Epidermal melanocyte (primary cell): Measurements from ENCODE around the gene INSRR.
A peak's percentile ranks its signal among the peaks of the same experiment; 100 is the strongest.

Source experiments
- DNase-seq: peaks from one replicate; pipeline ENCODE4 v3.0.0; 2011; ENCODE audit warnings: low spot score; ENCODE audit not compliant: insufficient read length

The INSRR gene

DNA sequence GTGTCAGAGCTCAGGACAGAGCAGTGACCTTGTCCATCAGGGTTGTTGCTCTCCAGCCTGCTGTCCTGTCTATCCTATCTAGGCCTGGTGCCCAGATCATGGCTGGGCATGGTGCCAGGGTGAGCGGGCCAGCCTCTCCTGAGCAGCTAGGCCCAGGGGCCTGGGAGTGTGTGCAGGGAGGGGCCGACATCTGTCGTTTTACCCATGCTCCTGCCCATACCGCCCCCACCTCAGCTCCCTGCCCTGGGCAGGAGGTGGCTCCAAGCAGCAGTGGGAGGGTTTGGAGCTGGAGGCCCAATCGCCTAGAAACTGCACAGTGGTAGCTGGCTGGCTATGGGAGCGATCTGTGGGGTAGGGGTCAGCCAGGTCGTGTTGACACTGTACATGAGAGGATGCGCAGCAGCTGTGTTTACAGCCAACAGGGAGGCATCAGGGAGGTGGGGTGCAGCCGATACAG, 6.5 kb downstream of the INSRR start:
- no peak for DNase-seq

DNA sequence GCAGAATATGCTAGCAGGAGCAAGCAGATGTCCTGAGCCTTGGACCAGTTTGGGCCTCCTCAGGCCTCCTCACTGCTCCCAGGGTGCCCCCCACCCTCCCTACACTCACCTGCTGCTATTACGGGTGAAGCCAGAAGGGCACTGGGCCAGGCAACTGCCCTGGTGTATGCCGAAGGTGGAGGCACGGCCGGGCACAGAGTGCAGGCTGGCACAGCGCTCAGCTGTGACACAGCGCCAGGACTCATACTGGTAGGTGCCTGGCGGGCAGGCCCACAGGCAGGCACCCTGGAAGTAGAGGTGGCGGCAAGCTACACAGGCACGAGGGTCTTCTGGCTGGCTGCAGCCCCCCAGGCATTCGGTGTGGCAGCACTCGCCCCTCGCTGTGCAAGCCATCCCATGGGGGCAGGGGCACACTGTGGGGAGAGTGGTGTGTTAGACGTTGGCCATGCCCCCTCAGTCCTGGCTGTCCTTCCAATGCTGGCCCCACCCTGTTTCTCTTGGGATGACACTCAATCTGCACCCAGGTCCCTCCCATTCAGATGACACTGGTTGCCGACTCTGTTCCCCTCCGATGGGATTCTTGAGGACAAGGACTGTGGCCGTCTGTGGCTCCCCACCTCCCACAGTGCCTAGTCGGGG, 7.0 kb downstream of the INSRR start:
- no peak for DNase-seq

DNA sequence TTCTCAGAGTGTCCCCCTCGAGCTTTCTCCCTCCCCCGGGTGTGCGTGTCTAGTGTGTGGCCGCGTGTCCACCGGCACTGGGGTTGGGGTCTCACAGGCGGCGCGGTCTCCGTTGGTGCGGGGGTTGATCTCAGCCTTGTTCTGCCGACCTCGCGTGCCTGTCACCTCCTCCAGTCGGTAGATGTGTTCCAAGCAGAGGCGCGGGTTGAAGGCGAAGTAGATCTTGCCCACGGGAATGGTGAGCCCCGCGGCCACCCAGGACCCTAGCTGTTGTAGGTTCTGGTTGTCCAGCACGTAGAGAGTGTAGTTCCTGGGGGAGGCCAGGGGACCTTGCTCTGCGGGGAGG, 9.8 kb downstream of the INSRR start:
- DNase-seq: no peak

DNA sequence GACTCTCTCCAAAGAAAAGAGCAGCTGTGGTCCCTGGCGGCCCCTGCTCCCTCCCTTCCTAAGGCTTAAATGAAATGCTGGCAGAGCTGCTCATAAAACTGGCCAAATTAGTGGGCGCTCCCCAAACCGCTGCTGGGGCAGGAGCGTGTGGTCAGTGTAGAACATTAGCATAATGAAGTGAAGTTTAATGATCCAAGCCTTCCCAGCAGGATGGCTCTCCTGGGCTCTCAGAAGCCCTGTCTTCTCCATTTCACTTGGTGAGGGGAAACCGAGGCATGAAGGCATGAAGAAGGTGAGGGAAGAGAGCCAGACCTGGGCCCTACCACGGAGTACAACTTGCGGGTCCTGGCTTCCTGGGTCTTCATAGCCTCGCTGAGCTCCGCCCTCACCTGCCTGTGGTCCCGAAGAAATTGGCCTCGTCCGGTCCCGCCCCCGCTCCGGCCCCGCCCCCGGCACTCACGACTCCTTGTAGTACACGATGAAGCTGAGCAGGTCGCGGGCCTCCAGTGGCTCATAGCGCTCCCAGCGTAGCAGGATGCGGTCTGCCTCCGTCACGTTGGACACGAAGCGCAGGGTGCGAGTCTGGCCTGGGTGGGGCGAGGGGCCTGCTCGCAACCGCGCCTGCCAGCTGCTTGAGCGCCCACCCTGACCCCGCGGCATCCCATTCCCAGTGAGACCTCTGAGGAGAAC, 10.3 kb downstream of the INSRR start:
- DNase-seq: no peak

DNA sequence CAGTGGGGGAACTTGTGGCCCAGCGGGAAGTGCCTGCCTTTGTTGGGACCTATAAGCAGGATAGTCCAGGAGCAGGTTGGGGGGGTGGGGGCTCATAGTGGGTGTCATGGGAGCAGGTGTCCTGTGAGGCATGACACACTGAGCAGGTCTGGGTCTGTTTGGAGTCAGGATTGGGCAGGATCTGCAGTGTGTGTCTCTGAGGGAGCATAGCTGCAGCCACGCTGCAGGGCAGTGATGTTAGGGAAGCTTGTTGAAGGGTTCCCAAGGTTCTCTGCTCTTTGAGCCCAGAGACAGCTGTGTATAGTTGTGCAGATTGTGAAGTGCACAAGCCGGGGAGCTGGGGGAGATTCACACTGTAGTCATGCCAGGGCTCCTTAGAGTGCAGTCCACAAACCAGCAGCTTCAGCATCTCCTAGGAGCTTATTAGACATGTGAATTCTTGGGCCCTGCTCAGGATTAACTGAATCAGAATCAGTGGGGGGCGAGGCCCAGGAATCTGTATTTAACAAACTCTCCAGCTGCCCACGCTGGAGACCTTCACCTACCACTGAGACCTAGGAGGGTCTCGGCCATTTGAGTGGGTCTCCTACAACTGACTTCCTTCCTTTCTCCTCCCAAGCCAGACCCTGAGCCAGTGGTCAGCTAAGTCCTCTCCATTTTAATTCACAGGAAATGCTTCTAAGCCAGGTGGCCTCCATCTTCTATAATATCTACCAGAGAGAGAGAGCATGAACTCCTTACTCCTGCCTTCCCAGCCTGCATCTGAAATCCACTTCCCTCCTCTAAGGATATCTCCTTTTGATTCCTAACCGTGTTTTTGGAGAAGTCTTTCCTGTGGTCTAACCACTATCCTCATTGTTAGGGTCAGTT, 11.1 kb downstream of the INSRR start:
- DNase-seq: no peak

DNA sequence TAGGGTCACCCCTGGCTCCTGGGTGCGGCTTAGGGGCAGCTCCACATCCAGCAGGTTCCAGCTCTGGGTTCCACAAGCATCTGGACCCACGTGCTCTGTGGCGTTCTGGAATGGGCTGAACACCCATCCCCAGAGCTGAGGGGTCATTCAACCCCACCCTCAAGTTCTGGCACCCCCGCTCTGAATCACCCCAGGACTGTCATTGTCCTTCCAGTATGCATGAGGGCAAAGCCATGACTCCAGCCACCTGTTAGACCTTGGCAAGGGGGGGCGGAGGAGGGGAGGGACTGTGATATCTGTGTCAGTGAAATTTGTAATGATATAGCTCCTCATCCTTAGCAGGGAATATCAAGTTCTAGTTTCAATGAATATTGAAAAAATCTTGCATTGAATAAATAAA, 12.3 kb downstream of the INSRR start:
- no peak for DNase-seq

DNA sequence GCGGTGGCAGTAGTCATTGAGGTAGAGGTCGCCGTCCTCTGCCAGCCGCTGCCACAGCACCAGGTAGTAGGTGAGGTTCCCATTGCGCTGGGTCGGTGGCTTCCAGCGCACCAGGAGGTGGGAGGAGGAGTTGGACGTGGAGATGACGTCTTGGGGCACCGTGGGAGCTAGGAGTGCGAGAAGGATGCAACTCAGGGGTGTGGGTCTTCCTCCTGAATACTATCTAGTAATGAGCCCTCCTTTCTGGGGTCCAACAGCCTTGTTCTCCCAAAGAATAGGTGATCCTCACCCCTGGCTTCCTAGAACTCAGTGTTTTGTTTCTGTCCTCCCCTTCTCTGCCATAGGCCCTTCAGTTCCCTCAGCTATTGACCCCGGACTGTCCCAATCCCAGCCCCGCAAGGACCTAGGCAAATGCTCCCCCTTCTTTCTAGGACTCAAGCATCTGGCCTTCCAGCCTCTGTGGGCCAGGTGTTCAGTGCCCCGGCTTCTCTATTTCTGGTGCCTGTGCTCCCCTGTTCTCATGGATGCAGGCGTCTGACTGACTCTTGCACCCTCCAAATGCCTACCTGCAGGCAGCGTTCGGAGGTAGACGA, 12.9 kb downstream of the INSRR start:
- no peak for DNase-seq

DNA sequence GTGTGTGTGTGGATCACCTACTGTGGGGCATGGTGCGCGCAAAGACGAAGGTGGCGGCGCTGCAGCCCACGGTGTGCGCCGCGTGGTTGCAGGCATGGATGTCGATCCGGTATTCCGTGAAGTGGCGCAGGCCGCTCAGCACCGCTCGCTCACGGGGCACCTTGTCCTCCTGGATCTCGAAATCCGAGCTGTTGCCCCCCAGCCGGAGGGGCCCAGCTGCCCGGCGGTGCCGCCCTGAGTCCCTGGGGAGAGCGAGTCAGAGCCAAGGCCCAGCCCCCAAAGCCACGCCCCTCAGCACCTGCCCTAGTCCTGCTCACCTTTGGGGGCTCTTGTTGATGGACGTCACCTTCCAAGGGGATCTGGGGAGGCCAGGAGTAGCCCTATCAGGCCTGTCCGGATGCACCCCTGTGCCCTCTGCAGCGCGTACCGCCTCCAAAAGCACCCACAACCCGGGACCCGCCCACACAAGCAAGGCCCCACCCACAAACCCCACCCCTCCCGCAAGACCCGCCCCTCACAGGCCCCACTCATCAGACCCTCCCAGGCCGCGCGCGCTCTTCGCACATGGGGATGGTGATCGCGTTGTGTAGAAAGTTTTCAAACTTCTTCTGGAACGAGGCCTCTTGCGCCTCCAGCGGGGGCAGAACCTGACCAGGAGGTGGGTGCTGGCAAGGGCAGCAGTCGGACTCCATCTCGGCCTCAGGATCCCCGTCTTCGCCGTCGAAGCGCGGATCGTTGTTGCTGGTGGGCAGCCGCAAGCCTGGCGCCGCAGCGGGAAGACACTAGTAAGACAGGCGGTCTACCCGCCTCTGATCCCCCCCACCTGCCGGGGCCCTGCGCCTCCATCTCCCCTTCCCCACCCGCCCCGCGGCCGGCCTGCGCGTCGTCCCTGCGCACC, 13.6 kb downstream of the INSRR start:
- DNase-seq: no peak

DNA sequence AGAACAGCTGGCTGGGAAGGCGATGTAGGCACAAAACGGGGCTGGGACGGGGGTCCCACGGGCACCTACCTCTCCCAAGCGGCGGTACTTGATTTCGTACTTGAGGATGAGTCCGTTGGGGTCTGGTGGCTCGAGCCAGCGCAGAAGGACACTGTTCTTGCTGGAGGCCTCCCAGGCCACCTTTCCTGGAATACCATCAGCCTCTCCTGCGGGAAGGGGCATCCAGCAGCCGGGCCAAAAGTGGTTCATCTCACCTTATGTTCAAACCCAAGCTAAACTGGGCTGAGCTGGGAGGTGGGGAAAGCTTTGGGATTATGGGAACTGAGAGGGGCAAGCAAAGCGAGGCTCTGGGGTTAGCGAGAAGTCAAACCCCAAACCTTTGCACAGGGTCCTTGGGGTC, 14.3 kb downstream of the INSRR start:
- DNase-seq: no peak

DNA sequence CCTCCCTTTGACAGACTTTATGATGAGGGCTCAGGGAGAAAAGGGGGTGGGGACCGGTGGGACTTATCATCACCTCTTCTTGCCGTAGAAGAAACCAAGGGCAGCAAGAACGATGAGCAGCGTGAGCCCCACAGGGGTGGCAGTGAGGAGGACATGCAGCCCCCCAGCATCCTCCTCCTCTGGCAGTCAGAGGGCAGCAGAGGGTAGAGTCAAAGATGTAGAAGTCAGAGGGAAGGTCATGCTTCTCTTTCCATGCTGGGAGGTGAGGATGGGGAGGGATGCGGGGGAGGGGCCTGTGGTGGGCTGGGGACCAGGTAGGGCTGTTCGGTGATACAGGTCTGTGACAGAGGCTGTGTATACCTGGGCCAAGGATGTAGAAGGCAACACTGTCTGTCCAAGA, 14.8 kb downstream of the INSRR start:
- no peak for DNase-seq

DNA sequence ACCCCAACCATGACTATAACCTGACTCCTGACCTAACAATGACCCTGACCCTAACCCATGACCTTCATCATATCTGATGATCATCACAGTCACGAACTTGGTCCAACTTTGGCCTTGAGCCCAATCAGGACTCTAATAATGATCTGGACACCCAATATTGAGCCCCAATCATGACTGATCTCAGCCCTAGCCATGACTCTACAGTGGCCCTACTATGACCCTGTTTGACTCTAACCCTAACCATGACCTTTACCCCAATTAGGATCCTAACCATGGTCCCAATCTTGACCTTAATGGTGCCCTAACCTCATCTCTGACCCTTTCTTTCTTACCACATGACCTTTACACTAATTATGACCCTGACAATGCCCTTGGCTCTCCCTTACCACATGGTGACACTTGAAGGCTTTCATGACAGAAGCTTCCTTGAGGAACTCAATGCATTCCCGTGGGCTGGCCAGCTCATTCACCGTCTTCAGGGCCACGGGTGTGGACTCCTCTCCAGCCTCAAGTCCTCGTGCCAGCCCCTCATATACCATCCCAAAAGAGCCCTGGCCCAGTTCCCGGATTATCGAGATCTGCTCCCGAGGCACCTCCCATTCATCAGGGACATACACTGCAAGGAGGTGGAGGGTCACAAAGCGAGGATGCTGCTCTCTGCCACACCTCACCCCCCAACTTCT, 16.2 kb downstream of the INSRR start:
- no peak for DNase-seq

DNA sequence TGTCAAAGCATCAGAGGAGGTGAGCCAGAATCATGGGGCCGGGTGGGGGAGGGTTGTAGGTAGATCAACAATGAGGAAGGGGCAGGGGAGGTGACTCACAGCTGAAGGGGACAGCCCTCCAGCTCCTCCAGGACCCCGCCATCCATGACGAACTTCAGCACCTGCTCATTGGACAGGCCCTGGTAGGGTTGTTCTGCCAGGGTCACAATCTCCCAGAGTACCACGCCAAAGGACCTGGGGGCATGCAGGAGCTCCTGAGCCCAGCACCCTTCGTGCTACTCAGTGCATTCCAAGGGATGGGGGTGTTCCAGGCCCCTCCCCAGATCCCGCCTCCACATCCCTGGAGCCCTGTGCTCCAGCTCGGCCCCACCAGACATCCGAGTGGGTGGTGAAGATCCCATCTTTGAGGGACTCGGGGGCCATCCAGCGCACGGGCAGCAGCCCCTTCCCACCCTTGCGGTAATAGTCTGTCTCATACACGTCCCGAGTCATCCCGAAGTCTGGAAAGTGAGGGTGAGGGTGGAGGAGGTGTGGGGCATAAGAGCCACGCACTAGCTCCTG, 17.5 kb downstream of the INSRR start:
- no peak for DNase-seq

DNA sequence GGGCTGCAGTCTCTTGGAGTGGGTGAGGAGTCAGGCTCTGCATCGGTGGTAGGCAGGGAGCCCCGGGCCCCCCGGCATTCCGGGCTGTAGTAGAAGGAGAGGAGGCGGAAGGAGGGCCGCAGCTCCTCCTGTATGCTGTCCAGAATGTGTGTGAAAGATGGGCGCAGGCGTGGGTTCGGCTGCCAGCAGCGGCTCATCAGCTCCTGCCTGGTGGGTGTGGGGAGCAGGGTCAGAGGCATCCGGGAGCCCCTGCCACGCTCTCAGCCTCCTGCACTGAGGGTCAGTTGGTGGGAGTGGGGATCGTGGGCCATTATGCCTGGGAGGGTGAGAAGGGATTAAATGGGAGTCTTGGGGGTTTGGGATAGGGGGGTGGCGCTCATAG, 18.0 kb downstream of the INSRR start:
- DNase-seq: no peak

DNA sequence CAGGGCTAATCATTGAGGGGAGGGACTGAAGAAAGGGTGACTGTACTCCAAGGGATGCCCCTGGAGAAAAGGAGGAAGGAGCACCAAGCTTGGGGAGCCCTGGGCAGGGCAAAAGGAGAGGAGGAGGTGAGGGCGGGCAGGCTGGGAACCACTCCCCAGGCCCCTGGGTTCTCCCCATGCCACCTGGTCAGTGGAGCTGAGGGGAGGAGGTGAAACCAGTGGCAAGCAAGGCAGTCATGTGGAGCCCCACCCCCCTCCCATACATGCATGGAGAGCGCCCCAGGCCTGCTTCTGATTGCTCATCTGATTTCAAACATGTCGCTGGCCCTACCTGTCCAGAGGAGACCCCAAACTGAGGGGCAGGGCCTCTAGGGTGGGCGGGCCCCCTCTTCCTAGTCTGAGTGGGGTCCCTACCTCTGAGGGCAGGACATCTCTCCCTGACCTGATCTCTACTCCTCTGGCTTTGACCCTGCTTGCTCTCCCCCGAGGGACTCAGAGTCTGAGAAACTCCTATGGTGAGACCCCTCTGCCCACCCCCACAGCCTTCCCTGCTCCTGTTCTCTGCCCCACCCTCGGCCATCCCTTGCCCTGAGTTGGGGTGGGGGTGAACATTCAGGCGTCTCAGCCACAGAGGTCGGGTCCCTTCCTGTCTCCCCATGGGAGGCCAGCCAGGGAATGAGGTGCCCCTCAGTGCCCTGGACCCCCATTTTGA, 18.6 kb downstream of the INSRR start:
- DNase-seq: no peak

DNA sequence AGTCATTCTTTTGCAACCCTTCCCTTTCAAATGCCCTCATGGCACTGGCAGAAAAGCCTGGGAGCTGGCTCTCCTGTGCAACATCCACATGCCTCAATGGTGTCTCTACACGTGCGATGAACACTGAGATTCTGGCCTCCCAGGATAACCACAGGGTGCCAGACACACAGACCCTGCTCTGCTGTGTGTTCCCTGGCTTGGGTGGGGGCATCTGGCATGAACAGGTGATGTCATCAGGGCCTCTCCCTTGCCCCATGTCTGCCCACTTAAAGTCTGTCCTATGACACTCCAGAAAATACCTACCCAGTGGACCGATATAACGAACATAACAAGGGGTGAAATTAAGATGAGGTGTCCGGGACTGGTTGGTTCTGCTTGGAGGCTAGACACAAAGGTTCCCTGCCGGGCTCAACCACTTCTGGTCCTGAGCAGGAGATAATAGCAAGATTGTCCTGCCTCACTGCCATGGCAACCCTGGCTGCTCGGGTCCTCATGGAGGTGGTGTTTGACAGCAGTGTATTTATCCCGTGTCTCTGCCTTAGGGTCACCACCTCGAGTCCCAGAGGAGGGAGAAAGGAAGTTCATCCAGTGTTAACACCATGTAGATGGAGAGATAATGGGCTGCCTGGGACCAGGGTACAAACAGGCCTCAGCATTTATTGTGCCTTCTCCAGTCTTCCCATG, 19.3 kb downstream of the INSRR start:
- no peak for DNase-seq

DNA sequence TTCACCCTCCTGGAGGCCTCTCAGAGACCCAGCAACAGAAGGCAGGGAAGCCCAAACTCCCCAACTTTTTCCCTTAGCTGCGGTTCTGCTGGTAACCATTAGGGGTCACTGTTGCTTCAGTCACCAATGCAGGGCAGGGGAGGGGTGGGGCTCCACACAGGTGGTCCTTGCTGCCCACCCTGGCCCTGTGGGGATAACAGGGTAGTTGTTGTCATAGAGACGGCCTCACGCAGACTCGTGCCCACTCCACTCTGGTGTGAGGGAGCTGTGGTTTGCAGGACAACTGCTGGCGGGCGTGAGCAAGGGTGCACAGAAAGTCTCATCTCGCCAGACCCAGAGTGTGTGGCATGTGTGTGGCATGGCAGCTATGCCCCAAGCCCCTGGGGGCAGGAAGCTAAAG, 19.9 kb downstream of the INSRR start:
- peak; percentile 36 for DNase-seq

DNA sequence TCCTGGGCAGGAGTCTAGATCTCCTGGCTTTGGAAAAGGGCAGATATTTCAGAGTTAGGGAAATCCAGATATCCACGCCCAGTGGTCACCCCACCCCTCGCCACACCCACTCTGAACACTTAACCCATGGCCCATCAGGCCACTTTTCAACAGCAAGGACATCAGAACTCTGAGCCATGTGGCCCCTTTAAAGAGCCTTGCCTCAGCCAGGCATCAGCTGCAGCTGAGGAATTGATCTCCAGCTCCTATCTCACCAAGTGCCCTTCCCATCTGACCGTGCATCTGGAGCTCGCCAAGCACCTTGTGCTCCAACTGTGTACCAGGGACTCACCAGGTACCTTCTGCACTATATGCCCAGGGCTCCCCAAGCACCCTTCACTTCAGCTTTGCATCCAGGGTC, 22.0 kb downstream of the INSRR start:
- no peak for DNase-seq

DNA sequence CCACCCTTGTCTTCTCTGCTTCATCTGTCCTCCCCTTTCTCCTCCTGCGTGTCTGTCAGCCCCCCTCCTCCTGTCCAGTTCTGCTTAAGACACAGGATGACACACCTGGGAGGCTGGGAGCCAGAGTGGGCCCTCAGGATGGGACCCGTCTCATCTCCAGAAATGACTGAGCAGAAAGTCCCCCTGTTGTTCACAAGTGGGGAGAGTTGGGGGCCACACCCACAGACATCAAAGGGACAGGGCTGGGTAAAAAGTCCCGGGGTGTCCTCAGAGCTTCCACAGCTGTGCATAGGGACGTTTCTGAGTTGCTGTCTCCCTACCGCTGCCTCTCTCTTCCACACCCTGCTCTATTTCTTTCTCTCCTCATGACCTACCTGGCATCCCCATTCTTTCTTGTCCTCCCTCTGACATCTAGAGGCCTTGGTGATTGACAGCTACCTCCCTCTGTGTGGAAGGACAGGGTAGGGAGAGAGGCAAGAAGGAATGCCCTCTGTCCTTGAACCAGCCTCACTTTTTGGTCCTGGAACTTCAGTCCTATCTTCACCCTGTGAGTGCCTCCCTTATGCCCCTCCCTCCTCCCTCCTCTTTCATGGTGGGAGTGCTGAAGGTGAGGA, 22.8 kb downstream of the INSRR start:
- no peak for DNase-seq

DNA sequence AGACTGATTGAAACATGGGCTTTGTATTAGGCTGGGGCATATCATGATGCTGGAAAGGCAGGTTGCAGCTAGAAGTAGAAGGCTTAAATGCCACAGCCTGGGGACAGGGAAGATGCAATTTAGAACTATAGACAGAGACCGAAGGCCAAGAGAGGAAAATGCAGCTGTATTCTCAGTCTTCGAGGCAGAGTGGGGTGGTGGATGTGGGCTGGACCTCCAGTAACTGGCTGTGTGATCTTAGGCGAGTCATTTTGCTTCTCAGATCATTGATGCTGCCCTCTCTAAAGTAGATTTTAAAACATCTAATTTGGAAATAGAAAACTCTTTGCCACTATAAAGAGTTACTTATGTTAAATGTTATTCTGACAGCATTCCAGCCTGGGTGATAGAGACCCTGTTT, 24.6 kb downstream of the INSRR start:
- DNase-seq: no peak
